OCI-LY7 (cell line): Measurements from ENCODE around the gene FBXL17. TPM values are rescaled to one million over a fixed set of nuclear protein-coding genes. Genes with fewer than 3 reads are reported as not detected.

Experiments used
- BruUV-seq: library from RNA; stranded (reverse); fragments of 400-500 nt; replicated peaks from 2 replicates; lab custom pipeline; 2021; lab: Mats Ljungman, UMichigan
- CTCF ChIA-PET: fragments of 300-600 bp; sonication (Branson Sonifier 250); formaldehyde crosslinking; loops from one replicate; lab custom pipeline; 2022; ENCODE audit warnings: antibody characterized with exemption; ENCODE audit not compliant: unreplicated experiment; lab: Charles Lee
- POLR2A ChIA-PET: fragments of 300-600 bp; sonication (Branson Sonifier 250); formaldehyde crosslinking; loops from one replicate; lab custom pipeline; 2022; ENCODE audit warnings: antibody characterized with exemption; lab: Charles Lee
- DNase-seq: peaks from one replicate; pipeline ENCODE4 v3.0.0-alpha.2; 2015; ENCODE audit warnings: low spot score
- H2AFZ ChIP-seq: fragments of 200-600 bp; sonication (generic), shearing (Covaris generic); 2 replicates; pipeline ENCODE4 v1.6.1; 2014; ENCODE audit warnings: mild to moderate bottlenecking, antibody characterized with exemption, low read length, moderate library complexity
- H3K27ac ChIP-seq: fragments of 200-600 bp; sonication (generic); 2 replicates; pipeline ENCODE4 v1.5.1; 2014; ENCODE audit warnings: mixed run types, low read depth, mild to moderate bottlenecking, moderate library complexity, low read length, inconsistent platforms; ENCODE audit not compliant: poor library complexity, severe bottlenecking
- H3K36me3 ChIP-seq: fragments of 200-600 bp; sonication (generic); 2 replicates; pipeline ENCODE4 v1.6.1; 2014; ENCODE audit warnings: mild to moderate bottlenecking, antibody characterized with exemption, low read length, moderate library complexity, mixed read lengths; ENCODE audit not compliant: insufficient read depth
- H3K4me1 ChIP-seq: fragments of 200-600 bp; sonication (generic); 2 replicates; pipeline ENCODE4 v1.5.1; 2014; ENCODE audit warnings: mild to moderate bottlenecking, low read length; ENCODE audit not compliant: insufficient read depth, poor library complexity, severe bottlenecking
- H3K4me2 ChIP-seq: fragments of 200-600 bp; sonication (generic); 2 replicates; pipeline ENCODE4 v1.6.1; 2014; ENCODE audit warnings: mild to moderate bottlenecking, low read length
- H3K4me3 ChIP-seq: fragments of 200-600 bp; sonication (generic); 2 replicates; pipeline ENCODE4 v1.5.1; 2014; ENCODE audit warnings: mild to moderate bottlenecking, low read depth, low read length; ENCODE audit not compliant: poor library complexity, severe bottlenecking
- H3K79me2 ChIP-seq: fragments of 200-600 bp; sonication (generic); 2 replicates; pipeline ENCODE4 v1.6.1; 2016; ENCODE audit warnings: low read depth, mild to moderate bottlenecking, low read length, moderate library complexity, mixed read lengths; ENCODE audit not compliant: insufficient read depth
- H3K9me2 ChIP-seq: fragments of 200-600 bp; sonication (generic); 2 replicates; pipeline ENCODE4 v1.6.1; 2016; ENCODE audit warnings: mild to moderate bottlenecking, low read length, mixed read lengths; ENCODE audit not compliant: insufficient read depth
- H3K9me3 ChIP-seq: fragments of 200-600 bp; sonication (generic); 2 replicates; pipeline ENCODE4 v1.6.1; 2014; ENCODE audit warnings: mild to moderate bottlenecking, mixed run types, low read length, mixed read lengths
- H4K20me1 ChIP-seq: fragments of 200-600 bp; sonication (generic); 2 replicates; pipeline ENCODE4 v1.6.1; 2014; ENCODE audit warnings: mild to moderate bottlenecking, antibody characterized with exemption, low read length, moderate library complexity, mixed read lengths; ENCODE audit not compliant: insufficient read depth
- CTCF ChIP-seq: fragments of 200-600 bp; sonication (generic); conservative IDR thresholded peaks from 2 replicates; pipeline ENCODE4 v1.5.1; 2014; ENCODE audit warnings: mild to moderate bottlenecking, antibody characterized with exemption, low read length, moderate library complexity, mixed read lengths
- EZH2phosphoT487 ChIP-seq: fragments of 200-600 bp; sonication (generic); IDR thresholded peaks from 2 replicates; pipeline ENCODE4 v1.6.1; 2018; ENCODE audit warnings: low read depth, borderline replicate concordance, mild to moderate bottlenecking, mixed run types, antibody characterized with exemption, low read length, moderate library complexity, mixed read lengths
- intact Hi-C: fragments of 100-400 bp; cut with micrococcal nuclease; formaldehyde crosslinking; loops from one replicate; pipeline ENCODE4 v1.10.0; 2022; ENCODE audit not compliant: unreplicated experiment
- total RNA-seq, 2 experiments: library from RNA; depleted of rRNA in 1 of 2; stranded (reverse); fragments of >200 nt in 1 of 2; shearing (Covaris generic) in 1 of 2; gene quantifications; 2 replicates each; pipeline ENCODE4 v1.2.3, GENCODE V29; 2014 to 2022

FBXL17 gene
- total RNA-seq, 2 experiments from 2014 or later = 10.2 to 21.6 TPM

GRCh38 chr5:107855171-107855570, 526.7 kb downstream of the FBXL17 start:
- H3K9me2 ChIP-seq = no peaks in the 10 kb centered on the region
- H4K20me1 ChIP-seq = no peaks in the 10 kb centered on the region
- H3K36me3 ChIP-seq = no peaks in the 10 kb centered on the region
- H3K4me1 ChIP-seq = no peaks in the 10 kb centered on the region
- POLR2A ChIA-PET = interaction anchor here (0.5 to 0.8 kb wide), 3 partner anchors 14 to 914 kb away, joined by 3 to 7 read pairs (median 3); no protein-coding TSS in a partner anchor
- no peak for DNase-seq
- no peak overlapping the region for H2AFZ ChIP-seq
- H3K4me3 ChIP-seq = no peak overlapping the region
- CTCF ChIA-PET = no interaction called here
- BruUV-seq = no TSS peak
- no peak for TF ChIP-seq CTCF
- TF ChIP-seq EZH2phosphoT487 = no peak
- intact Hi-C loops = no loop called here
- H3K4me2 ChIP-seq = no peak overlapping the region
- no peak overlapping the region for H3K27ac ChIP-seq
- no peaks in the 10 kb centered on the region for H3K79me2 ChIP-seq
- H3K9me3 ChIP-seq = no peaks in the 10 kb centered on the region

- Histone ChIP-seq H3K36me3 (no peaks in the 10 kb centered on the region), H3K9me2 (no peaks in the 10 kb centered on the region), H3K4me3 (no peak overlapping the region), H4K20me1 (no peaks in the 10 kb centered on the region), H3K79me2 (no peaks in the 10 kb centered on the region), H3K9me3 (no peaks in the 10 kb centered on the region), H2AFZ (no peak overlapping the region), H3K27ac (no peak overlapping the region), H3K4me2 (no peak overlapping the region), H3K4me1 (no peaks in the 10 kb centered on the region)
- no TSS peak for BruUV-seq
- no peak for DNase-seq
- TF ChIP-seq EZH2phosphoT487 (no peak), CTCF (no peak)
- POLR2A ChIA-PET = interaction anchor here (0.5 to 1.4 kb wide), 6 partner anchors 12 to 1338 kb away, joined by 3 read pairs; no protein-coding TSS in a partner anchor
- intact Hi-C loops = no loop called here
- CTCF ChIA-PET = no interaction called here
These were observed 528.2 kb downstream of the FBXL17 start for GRCh38 chr5:107853696-107854095.

- intact Hi-C loops = no loop called here
- H3K9me2 ChIP-seq = no peaks in the 10 kb centered on the region
- no peak overlapping the region for H3K27ac ChIP-seq
- H3K4me1 ChIP-seq = no peaks in the 10 kb centered on the region
- no peaks in the 10 kb centered on the region for H3K79me2 ChIP-seq
- no peak overlapping the region for H2AFZ ChIP-seq
- ChIA-PET CTCF (no interaction called here), POLR2A (interaction anchor here (0.5 to 1.4 kb wide), 4 partner anchors 8 to 203 kb away, joined by 3 read pairs; no protein-coding TSS in a partner anchor)
- no peaks in the 10 kb centered on the region for H4K20me1 ChIP-seq
- H3K4me2 ChIP-seq = no peak overlapping the region
- BruUV-seq = no TSS peak
- H3K4me3 ChIP-seq = no peak overlapping the region
- TF ChIP-seq EZH2phosphoT487 = no peak
- no peak for TF ChIP-seq CTCF
- H3K36me3 ChIP-seq = no peaks in the 10 kb centered on the region
- no peak for DNase-seq
- H3K9me3 ChIP-seq = no peaks in the 10 kb centered on the region
These were observed 528.9 kb downstream of the FBXL17 start for GRCh38 chr5:107853031-107853430.
